Stimulated activated CD8-positive, alpha-beta memory T cell treated with anti-CD3 and anti-CD28 coated beads, Interleukin-4, amount 100 ng/mL, for 1 hour (primary cell): Measurements from ENCODE around the gene HMBS.
"Not testable (repeated sequence)": the region's sequence is repeated elsewhere in the genome, so short reads cannot be mapped to it uniquely, and the experiment has no call there.

ENCODE experiments used
- DNase-seq, 2 donors: peaks; one replicate each; pipeline ENCODE4 v3.0.0-alpha.2; 2020; ENCODE audit warnings: low read depth in 2 of 2, low spot score in 1 of 2

HMBS gene

GRCh38 chr11:119100994-119101758 is 16.5 kb downstream of the HMBS start:
- DNase-seq, result no peak

DNA sequence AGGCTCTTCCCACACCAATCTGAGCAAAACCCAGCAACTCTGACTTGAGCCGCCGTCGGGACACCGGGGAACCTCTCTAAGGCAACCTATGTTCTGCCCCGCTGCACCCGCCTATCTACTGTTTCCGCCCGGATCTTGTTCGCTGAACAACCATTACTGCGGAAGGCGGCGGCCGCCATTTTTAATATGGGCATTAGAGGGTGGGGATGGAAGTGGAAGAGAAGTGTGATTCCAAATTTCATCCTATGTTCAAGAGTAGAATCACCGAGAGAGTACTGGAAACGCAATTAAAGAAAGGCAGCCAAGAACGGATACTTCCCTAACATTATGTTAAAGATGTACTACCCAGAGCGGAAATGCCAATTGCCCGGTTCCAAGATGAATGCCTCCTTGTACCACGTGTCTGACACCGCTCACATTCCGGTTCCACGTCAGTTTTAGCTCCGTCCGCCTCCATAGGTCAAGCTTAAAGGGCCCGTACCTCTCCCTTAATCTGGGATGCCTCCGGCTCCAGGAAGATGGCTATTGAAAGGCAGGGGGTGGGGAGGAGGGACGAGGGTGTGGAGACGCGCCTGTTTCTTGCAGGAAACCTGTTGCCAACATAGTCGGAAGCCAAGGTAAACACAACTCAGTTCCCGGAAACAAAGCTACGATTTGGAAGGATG is 17.2 kb downstream of the HMBS start, which contains the start of gene DPAGT1:
TSS of gene DPAGT1 (minus strand) at position 95 of the 665 bp plus-strand sequence. CDS start 198 bp downstream, outside the sequence.
- DNase-seq, result peak; percentile 63 to 74

- DNase-seq, result not testable (repeated sequence)
Measured at GRCh38 chr11:119103161-119103664, 18.5 kb downstream of the HMBS start.

DNA sequence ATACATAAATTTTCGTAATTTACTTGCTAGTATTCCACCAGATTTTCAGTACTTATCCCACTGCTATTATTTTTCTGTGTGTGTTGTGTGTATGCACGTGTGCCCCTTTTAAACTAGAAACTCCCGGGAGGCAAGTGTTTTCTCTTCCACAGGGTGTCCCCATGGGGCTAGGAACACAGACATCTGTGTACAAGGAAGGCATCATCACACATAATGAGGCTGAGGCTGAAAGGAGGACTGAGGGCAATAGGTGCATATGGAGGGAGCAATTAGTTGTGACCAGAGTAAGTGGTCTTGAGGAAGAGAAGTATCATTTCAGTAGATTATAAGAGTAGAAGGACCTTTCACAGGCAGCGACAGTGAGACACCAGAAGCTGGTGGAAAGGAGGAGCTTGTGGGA is 19.1 kb downstream of the HMBS start:
- no peak for DNase-seq

DNA sequence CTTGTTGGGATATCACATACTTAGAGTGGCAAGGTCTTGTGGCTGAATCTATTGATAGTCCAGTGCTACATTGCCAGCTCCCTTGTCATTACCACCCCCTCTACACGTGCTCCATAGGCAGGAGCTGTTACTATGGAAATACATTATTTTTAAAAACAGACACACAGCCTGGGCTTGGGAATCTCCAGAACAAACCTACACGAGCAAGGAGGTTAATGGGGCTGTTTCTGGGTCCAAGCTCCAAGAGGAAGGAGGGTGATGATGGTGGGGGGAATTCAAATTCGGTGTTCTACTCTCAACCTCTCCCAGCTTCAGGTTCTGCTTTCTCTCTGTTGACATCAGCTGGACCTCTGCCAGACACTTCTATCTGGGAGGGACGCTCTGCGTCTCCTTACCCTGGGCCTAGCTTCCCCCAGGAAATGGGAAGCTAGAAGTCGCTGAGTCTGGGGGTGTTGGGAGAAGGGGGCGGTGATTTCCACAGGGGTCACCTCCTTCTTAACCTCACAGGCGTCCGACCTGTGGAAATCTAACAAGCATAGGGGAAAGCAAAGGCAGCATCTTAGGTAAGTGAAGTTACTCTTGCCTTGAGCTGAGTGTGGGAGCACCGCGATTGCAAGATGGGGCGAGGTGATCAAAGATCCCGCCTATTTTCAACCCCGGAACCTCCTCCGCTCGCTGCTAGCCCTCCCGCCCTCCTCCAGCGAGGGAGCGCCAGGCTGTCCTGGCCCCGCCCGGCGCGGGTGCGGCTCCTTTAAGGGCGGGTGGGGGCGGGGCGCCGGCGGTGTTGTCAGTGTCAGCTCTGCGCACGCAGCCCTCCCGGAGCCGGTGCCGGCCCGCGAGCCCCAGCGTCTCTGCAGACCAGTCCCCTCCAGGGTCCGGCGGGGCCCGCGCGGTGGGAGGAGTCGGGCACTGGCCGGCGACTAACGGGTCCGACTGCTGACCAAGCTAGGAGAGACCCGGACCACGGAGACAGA is 22.2 kb downstream of the HMBS start, which contains the start of gene C2CD2L:
TSS of gene C2CD2L (plus strand) at position 781 of the 974 bp plus-strand sequence. CDS start 398 bp downstream, outside the sequence.
- DNase-seq, result peak; percentile 68 to 76

DNA sequence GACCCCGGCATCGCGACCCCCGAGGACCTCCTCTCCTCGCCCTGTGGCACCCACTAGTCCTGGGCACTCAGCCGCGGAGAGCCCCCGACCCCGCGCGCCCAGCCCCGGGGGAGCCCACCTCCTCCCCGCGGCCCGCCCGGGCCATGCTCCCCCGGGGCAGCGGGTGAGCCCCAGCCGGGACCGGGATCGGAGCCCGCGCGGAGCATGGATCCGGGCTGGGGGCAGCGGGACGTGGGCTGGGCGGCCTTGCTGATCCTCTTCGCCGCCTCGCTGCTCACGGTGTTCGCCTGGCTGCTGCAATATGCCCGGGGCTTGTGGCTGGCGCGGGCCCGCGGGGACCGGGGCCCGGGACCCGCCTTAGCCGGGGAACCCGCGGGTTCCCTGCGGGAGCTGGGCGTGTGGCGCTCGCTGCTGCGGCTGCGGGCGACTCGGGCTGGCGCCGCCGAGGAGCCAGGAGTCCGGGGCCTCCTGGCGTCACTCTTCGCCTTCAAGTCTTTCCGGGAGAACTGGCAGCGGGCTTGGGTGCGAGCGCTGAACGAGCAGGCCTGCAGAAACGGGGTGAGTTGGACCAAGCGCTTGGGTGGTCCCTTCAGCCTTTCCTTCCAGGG is 23.0 kb downstream of the HMBS start:
- DNase-seq, result no peak

- DNase-seq, result no peak
Measured at GRCh38 chr11:119108146-119108856, 23.6 kb downstream of the HMBS start.

DNA sequence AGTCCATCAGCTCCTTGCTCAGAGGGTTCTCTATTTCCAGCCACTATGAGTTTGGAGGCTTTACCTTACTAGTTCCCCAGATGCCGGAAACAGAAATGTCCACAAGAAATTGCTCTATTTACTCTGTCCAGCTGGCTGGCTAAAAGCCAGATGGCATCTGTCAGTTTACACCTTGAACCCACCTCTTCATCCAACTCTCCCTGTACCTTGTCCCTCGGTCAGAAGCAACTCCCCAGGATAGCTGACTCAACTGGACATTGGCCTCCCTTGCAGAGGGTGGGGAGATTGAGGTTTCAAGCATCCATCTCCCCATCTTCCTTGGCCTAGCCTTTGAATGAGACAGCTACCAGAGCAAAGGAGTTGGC is 24.2 kb downstream of the HMBS start:
- no peak for DNase-seq

GRCh38 chr11:119109843-119110242 is 25.2 kb downstream of the HMBS start:
- DNase-seq, result no peak

- DNase-seq, result no peak
Measured at GRCh38 chr11:119110439-119110838, 25.8 kb downstream of the HMBS start.

DNA sequence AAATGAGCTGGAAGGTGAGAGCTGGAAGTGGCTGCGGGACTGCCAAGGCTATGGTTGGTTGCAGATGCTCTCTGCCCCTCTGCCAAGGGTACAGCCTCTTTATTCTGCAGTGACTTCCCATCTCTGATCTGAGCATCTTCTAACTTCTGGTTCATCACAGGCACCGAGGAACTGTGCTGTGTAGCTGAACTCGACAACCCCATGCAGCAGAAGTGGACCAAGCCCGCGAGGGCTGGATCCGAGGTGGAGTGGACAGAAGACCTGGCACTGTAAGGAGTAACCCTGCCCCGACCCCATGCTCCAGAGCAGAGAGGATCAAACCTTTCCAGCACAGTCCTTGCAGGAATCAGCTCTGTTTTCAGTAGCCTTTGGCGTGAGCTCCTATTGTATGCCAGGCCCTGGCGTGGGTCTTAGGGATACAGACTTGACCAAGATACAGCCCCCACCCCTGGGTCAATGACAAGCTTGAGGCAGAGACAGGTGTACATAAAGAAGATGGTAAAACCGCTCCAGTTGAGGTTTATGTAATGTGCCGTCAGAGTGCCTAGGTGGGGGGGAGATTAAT is 26.8 kb downstream of the HMBS start:
- DNase-seq, result no peak

DNA sequence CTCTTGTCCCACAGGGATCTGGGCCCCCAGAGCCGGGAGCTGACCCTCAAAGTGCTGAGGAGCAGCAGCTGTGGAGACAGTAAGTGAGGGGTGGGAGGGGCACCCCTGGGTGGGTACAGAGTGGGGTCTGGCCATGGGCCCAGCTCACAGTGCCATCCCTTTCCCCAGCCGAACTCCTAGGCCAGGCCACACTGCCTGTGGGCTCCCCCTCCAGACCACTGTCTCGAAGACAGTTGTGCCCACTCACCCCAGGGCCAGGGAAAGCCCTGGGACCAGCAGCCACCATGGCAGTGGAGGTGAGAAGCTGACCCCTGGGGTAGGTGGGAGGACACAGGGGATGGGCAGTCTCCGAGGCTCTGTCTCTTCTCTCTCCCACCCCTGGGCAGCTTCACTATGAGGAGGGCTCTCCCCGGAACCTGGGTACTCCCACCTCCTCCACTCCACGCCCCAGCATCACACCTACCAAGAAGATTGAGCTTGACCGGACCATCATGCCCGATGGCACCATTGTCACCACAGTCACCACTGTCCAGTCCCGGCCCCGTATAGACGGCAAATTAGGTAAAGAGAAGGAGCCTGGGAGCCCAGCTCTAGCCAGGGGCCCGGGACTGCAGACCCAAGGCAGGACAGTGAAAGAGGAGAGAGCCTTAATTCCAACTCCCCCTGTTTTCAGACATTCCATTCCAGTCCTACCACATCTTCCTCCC is 27.8 kb downstream of the HMBS start:
- DNase-seq, result no peak

- DNase-seq, result no peak
Measured at GRCh38 chr11:119113716-119114115, 29.0 kb downstream of the HMBS start.

GRCh38 chr11:119114351-119114750 is 29.7 kb downstream of the HMBS start:
- DNase-seq, result no peak

DNA sequence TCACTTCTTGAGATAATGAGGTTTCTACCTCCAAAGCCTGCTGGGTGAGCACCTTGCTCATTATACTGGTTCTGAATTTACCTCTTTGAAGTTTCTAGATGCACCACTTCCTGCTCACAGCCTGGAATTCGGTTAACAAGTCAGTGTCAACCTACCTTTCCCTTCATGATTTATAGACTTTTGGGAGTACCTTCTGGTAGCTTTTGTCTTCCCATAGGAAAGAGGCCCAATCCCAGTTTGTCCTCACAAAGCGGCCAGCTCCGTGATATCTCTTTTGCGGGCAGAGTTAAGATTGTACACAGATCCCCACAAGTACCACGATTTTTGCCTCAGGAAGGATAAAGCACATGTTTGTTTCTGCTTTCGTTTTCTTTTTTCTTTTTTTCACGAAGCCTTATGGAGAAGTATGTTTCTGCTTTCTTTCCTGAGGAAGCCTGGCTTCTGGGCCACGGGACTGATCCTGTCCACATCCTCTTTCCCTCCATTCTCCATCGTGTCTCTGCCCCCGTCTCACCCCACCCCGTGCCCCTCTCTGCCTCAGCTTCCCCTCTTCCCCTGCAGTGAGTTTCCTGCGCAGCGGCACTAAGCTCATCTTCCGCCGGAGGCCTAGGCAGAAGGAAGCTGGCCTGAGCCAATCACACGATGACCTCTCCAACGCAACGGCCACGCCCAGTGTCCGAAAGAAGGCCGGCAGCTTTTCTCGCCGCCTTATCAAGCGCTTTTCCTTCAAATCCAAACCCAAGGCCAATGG is 31.0 kb downstream of the HMBS start:
- DNase-seq, result no peak

- no peak for DNase-seq
Measured at GRCh38 chr11:119116235-119116594, 31.5 kb downstream of the HMBS start.

- DNase-seq, result no peak
Measured at GRCh38 chr11:119116601-119117000, 31.9 kb downstream of the HMBS start.

DNA sequence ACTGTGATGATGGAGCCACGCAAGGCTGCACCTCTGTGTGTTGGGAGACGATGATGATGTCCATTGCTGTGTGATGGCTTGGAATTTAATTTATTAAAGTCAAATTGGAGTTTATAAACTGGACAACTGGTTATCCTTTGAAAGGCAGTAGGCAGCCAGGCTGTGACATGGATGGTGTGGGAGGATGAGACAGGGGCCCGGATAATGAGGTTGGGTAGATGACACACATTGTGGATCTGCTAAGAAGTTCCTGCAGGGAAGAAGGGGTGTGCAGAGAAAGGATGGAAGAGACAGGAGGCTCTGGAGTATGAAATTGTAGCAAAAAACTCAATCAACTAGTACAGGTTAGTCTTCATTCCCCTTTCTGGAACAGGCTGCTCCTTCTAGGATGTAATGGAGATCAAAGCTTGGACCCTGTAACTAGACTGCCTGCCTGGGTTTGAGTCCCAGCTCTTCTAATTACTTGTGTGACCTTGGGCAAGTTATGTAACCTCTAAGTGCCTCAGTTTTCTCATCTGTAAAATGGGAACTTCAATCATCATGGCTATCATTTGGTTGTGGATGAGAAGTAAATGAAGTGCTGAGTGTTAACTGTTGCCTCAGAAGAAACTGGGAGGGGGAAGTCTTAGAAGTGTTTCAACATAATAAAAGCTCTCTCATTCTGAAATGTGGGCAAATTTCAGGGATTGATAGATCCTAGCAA is 32.5 kb downstream of the HMBS start:
- DNase-seq, result no peak
